GM21367 (cell line): ENCODE data around the gene OR5T3.
"Not testable (repeated sequence)": the region's sequence is repeated elsewhere in the genome, so short reads cannot be mapped to it uniquely, and the experiment has no call there.

ENCODE experiments used
- ATAC-seq: cut with Tn5 transposase; IDR thresholded peaks from one replicate; pipeline ENCODE4 v1.9.1; 2021; ENCODE audit not compliant: unreplicated experiment

Gene OR5T3

GRCh38 chr11:56251954-56252353 lies at the start of gene OR5T3:
Gene OR5T3 (plus strand): TSS chr11:56252254. CDS start chr11:56252254, 0 bp downstream.
- no peak for ATAC-seq

- no peak for ATAC-seq
These were observed 44.3 kb upstream of the OR5T3 start for GRCh38 chr11:56207790-56208189.

GRCh38 chr11:56214537-56214936 lies 37.5 kb upstream of the OR5T3 start:
- no peak for ATAC-seq

GRCh38 chr11:56219735-56220134 lies 32.3 kb upstream of the OR5T3 start:
- ATAC-seq: not testable (repeated sequence)

- ATAC-seq: no peak
These were observed 17.9 kb upstream of the OR5T3 start, which contains the start of gene OR5T2 for GRCh38 chr11:56234155-56234554. Gene OR5T2 (minus strand): TSS chr11:56234255. CDS start chr11:56233062, 1,193 bp downstream.

- ATAC-seq: no peak
These were observed 19.0 kb downstream of the OR5T3 start for GRCh38 chr11:56271092-56271491.

GRCh38 chr11:56273854-56274253 lies 21.8 kb downstream of the OR5T3 start, which contains the start of gene OR5T1:
Gene OR5T1 (plus strand): TSS chr11:56274154. CDS start chr11:56275639, 1,485 bp downstream.
- ATAC-seq: no peak

- no peak for ATAC-seq
These were observed 40.1 kb downstream of the OR5T3 start, which contains the start of gene OR8H1 for GRCh38 chr11:56292154-56292553. Gene OR8H1 (minus strand): TSS chr11:56292254. CDS start chr11:56291062, 1,192 bp downstream.

GRCh38 chr11:56296898-56297297 lies 44.8 kb downstream of the OR5T3 start:
- ATAC-seq: no peak
